WI38 (cell line): ENCODE results near the gene FTH1.

ENCODE experiments used
- H3K4me3 ChIP-seq: 2 replicates; pipeline ENCODE4 v1.5.1; 2011; ENCODE audit warnings: low read depth, mild to moderate bottlenecking, control low read depth, low read length
- CTCF ChIP-seq: IDR thresholded peaks from 2 replicates; pipeline ENCODE4 v1.5.1; 2012; ENCODE audit warnings: low read depth, mild to moderate bottlenecking, control low read depth, low read length

The FTH1 gene

GRCh38 chr11:61914471-61915171 is 52.8 kb downstream of the FTH1 start:
- H3K4me3 ChIP-seq = no peak overlapping the region
- TF ChIP-seq CTCF = no peak
